ENCODE measurements around the gene GSAP.

DNA sequence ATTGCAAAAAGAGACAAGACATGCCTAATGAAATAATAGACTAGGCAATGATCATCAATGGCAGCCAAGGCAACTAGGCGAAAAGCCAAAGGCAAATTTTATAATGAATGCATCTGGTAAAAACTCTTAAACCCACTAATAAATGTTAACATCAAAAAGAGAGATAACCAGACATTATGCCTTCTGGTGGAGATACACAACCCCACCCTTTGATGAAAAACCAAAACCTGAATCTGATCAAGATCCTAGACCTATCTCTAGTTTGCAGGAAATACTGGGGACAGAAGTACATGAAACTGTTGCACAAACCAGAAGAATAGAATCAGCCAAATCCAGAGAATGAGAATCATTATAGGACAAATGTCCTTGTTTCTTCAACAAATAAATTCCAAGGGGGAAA lies 22.0 kb upstream of the GSAP start:
- TF ChIP-seq POLR2A (IDR thresholded peaks at IDR 0.05) (no peak), CTCF (IDR thresholded peaks at IDR 0.05) (no peak)

All from thyroid gland (tissue), 4 donors.